GM18858 (cell line): ENCODE measurements around the gene HNRNPM.
A peak's percentile ranks its signal among the peaks of the same experiment; 100 is the strongest.

Experiments
- ATAC-seq: cut with Tn5 transposase; IDR thresholded peaks from one replicate; pipeline ENCODE4 v1.9.1; 2021; ENCODE audit not compliant: unreplicated experiment

The HNRNPM gene

GRCh38 chr19:8483165-8483564, 38.4 kb downstream of the HNRNPM start:
- ATAC-seq, result no peak

- no peak for ATAC-seq
Observed at GRCh38 chr19:8484331-8484894, 39.6 kb downstream of the HNRNPM start.

GRCh38 chr19:8485561-8486371, 41.0 kb downstream of the HNRNPM start:
- ATAC-seq, result no peak

GRCh38 chr19:8486661-8487136, 41.9 kb downstream of the HNRNPM start:
- no peak for ATAC-seq

GRCh38 chr19:8487137-8487851, 42.5 kb downstream of the HNRNPM start:
- ATAC-seq, result peak; percentile 44

GRCh38 chr19:8488365-8488764, 43.6 kb downstream of the HNRNPM start:
- ATAC-seq, result no peak

GRCh38 chr19:8489561-8490394, 45.0 kb downstream of the HNRNPM start:
- no peak for ATAC-seq

GRCh38 chr19:8490395-8490760, 45.6 kb downstream of the HNRNPM start:
- no peak for ATAC-seq

GRCh38 chr19:8490873-8491272, 46.1 kb downstream of the HNRNPM start:
- no peak for ATAC-seq

- ATAC-seq, result no peak
Observed at GRCh38 chr19:8491574-8491973, 46.8 kb downstream of the HNRNPM start.

GRCh38 chr19:8494158-8494557, 49.4 kb downstream of the HNRNPM start:
- ATAC-seq, result no peak

- no peak for ATAC-seq
Observed at GRCh38 chr19:8498295-8498694, 53.5 kb downstream of the HNRNPM start.

- ATAC-seq, result no peak
Observed at GRCh38 chr19:8499048-8499833, 54.5 kb downstream of the HNRNPM start.

GRCh38 chr19:8500158-8500557, 55.4 kb downstream of the HNRNPM start:
- no peak for ATAC-seq

- no peak for ATAC-seq
Observed at GRCh38 chr19:8501516-8501915, 56.7 kb downstream of the HNRNPM start.

GRCh38 chr19:8501981-8502380, 57.2 kb downstream of the HNRNPM start:
- no peak for ATAC-seq

GRCh38 chr19:8503510-8503909, 58.7 kb downstream of the HNRNPM start:
- ATAC-seq, result no peak

GRCh38 chr19:8504171-8504570, 59.4 kb downstream of the HNRNPM start:
- no peak for ATAC-seq

GRCh38 chr19:8504919-8505318, 60.1 kb downstream of the HNRNPM start:
- ATAC-seq, result no peak

GRCh38 chr19:8505680-8506401, 61.1 kb downstream of the HNRNPM start:
- ATAC-seq, result no peak
